Gastroesophageal sphincter (tissue), 3 donors: ENCODE measurements around the gene TRAF3.

Experiments used
- CTCF ChIP-seq, 4 experiments: fragments of 200-600 bp in 2 of 4; fragments of 450-650 bp in 2 of 4; sonication (generic) in 1 of 4; IDR thresholded peaks; one replicate each; pipeline ENCODE4 v1.5.1; 2017 to 2019; ENCODE audit warnings: antibody characterized with exemption in 4 of 4, mild to moderate bottlenecking in 2 of 4, moderate library complexity in 2 of 4
- POLR2AphosphoS5 ChIP-seq: sonication (generic); formaldehyde crosslinking; IDR thresholded peaks from one replicate; pipeline ENCODE4 v1.6.1; 2017; ENCODE audit warnings: antibody characterized with exemption

DNA sequence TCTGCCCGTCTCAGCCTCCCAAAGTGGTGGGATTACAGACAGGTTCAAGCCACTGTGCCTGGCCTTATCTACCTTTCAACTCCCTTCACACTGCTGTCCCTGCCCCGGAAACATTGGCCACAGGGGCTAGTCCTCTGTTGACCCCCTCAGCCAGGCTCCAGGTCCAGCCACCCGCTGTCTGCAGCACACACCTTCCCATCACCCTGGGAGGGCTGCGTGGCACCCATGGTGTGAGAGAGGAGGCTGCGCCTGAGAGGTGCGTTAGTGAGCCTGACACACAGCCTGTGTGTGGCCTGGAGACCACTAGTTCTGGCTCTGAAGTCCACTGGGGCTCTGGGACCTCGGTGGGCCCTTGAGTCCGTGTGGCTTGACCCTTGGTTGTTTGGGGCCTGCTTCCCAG, 28.4 kb upstream of the TRAF3 start:
- no peak for TF ChIP-seq CTCF (IDR thresholded peaks at IDR 0.05)
- TF ChIP-seq POLR2AphosphoS5, result no peak
